AG04450 (cell line): ENCODE measurements around the gene PRSS21. TPM values are rescaled to one million over a fixed set of nuclear protein-coding genes. Genes with fewer than 3 reads are reported as not detected.

Experiments used
- CTCF ChIA-PET: fragments of 300-600, 350-600 bp; formaldehyde crosslinking; extraction: SDS; loops from one replicate; lab custom pipeline; 2022; ENCODE audit warnings: antibody characterized with exemption, inconsistent platforms; lab: Charles Lee
- POLR2A ChIA-PET: fragments of 350-600 bp; formaldehyde crosslinking; extraction: SDS; loops from one replicate; lab custom pipeline; 2021; ENCODE audit warnings: antibody characterized with exemption, inconsistent platforms; lab: Yijun Ruan, JAX
- DNase-seq: peaks from one replicate; pipeline ENCODE4 v3.0.0-alpha.2; 2011; ENCODE audit warnings: low read depth, low spot score
- H3K27ac ChIP-seq: one replicate; pipeline ENCODE4 v1.5.1; 2012; ENCODE audit warnings: low read depth, low read length, control low read depth
- H3K27me3 ChIP-seq: one replicate; pipeline ENCODE4 v1.6.0; 2012; ENCODE audit warnings: low read length; ENCODE audit not compliant: control insufficient read depth, insufficient read depth
- H3K4me3 ChIP-seq: 2 replicates; pipeline ENCODE4 v1.5.1; 2011; ENCODE audit warnings: mild to moderate bottlenecking, low read depth, low read length, control low read depth
- H3K9me3 ChIP-seq: 2 replicates; pipeline ENCODE4 v1.5.1; 2012; ENCODE audit warnings: low read length; ENCODE audit not compliant: control insufficient read depth, insufficient read depth
- CTCF ChIP-seq: IDR thresholded peaks from 2 replicates; pipeline ENCODE4 v1.5.1; 2011; ENCODE audit warnings: low read depth, low read length, control low read depth, inconsistent platforms
- polyA plus RNA-seq: library from polyadenylated mRNA; depleted of rRNA; stranded (reverse); fragments of >200 nt; gene quantifications from 2 replicates; pipeline ENCODE4 v1.2.3, GENCODE V29; 2011

The PRSS21 gene
- polyA plus RNA-seq, 1 experiment = 0.17 TPM

- peaks cover 40% of the 10 kb centered on the region for H3K27me3 ChIP-seq
- TF ChIP-seq CTCF = no peak
- H3K4me3 ChIP-seq = no peak overlapping the region
- no peak for DNase-seq
- CTCF ChIA-PET = no interaction called here
- peaks cover 4% of the 10 kb centered on the region; the same call in 1 of the 2 replicates for H3K9me3 ChIP-seq
- POLR2A ChIA-PET = no interaction called here
- no peak overlapping the region for H3K27ac ChIP-seq
These were observed 1.3 kb downstream of the PRSS21 start for GRCh38 chr16:2818272-2818876.

GRCh38 chr16:2819179-2819938 lies 2.3 kb downstream of the PRSS21 start:
- peaks cover 40% of the 10 kb centered on the region for H3K27me3 ChIP-seq
- no peak for DNase-seq
- CTCF ChIA-PET = no interaction called here
- H3K4me3 ChIP-seq = no peak overlapping the region
- POLR2A ChIA-PET = no interaction called here
- peaks cover 4% of the 10 kb centered on the region; the same call in 1 of the 2 replicates for H3K9me3 ChIP-seq
- TF ChIP-seq CTCF = no peak
- no peak overlapping the region for H3K27ac ChIP-seq

GRCh38 chr16:2819939-2820835 lies 3.1 kb downstream of the PRSS21 start:
- Histone ChIP-seq H3K27ac (no peak overlapping the region), H3K27me3 (peaks cover 38% of the 10 kb centered on the region), H3K4me3 (no peak overlapping the region), H3K9me3 (peaks cover 4% of the 10 kb centered on the region; the same call in 1 of the 2 replicates)
- TF ChIP-seq CTCF = no peak
- ChIA-PET CTCF (no interaction called here), POLR2A (no interaction called here)
- no peak for DNase-seq

- Histone ChIP-seq H3K27ac (no peak overlapping the region), H3K9me3 (peaks cover 4% of the 10 kb centered on the region; the same call in 1 of the 2 replicates), H3K4me3 (no peak overlapping the region), H3K27me3 (peaks cover 36% of the 10 kb centered on the region)
- POLR2A ChIA-PET = no interaction called here
- TF ChIP-seq CTCF = no peak
- no peak for DNase-seq
- CTCF ChIA-PET = interaction anchor here (0.5 kb wide), 1 partner anchor 54 kb away, joined by 4 read pairs; no protein-coding TSS in a partner anchor
These were observed 3.9 kb downstream of the PRSS21 start for GRCh38 chr16:2820836-2821486.
